ENCODE measurements around the gene CNOT3.
A peak's percentile ranks its signal among the peaks of the same experiment; 100 is the strongest.
"Not testable (repeated sequence)": the region's sequence is repeated elsewhere in the genome, so short reads cannot be mapped to it uniquely, and the experiment has no call there.

Gene CNOT3

DNA sequence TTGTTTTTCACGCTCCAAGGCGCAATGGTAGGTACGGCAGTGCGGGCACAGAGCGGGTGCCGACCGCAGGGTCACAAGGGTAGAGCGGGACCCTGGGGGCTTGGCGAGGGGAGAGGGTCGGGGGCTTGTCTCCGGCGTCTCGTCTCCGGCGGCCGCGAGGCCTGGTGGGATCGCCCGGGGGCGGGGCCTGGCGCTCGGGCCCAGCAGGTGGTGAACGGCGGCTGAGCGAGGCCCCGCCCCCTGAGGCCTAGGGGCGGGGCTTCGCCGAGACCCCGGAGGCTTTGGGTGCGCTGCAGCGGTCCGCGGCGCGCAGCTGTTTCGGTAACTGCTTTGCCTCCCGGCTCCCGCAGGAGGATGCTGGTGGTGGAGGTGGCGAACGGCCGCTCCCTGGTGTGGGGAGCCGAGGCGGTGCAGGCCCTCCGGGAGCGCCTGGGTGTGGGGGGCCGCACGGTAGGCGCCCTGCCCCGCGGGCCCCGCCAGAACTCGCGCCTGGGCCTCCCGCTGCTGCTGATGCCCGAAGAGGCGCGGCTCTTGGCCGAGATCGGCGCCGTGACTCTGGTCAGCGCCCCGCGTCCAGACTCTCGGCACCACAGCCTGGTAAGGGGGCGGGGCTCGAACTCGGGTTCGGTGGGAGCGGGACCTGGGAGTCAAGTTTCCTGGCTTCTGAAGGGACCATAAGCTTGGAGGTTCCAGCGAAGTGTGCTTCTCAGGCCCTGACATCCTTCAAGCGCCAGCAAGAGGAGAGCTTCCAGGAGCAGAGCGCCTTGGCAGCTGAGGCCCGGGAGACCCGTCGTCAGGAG, 53.6 kb downstream of the CNOT3 start, which contains the start of gene TSEN34:
Gene TSEN34, plus strand, starts transcription at position 298 of the 800 bp plus-strand sequence. Its CDS starts 57 bp downstream, at position 355.
- peak; percentile 69 to 81 for DNase-seq (ENCODE audit: low read depth in 2 of 2)

- no peak for DNase-seq (ENCODE audit: low read depth in 2 of 2)
Observed at GRCh38 chr19:54191811-54192453, 54.4 kb downstream of the CNOT3 start.

GRCh38 chr19:54193011-54193410, 55.4 kb downstream of the CNOT3 start:
- DNase-seq (ENCODE audit: low read depth in 2 of 2): no peak

- not testable (repeated sequence) for DNase-seq (ENCODE audit: low read depth in 2 of 2)
Observed at GRCh38 chr19:54194463-54194862, 56.9 kb downstream of the CNOT3 start.

- no peak for DNase-seq (ENCODE audit: low read depth in 2 of 2)
Observed at GRCh38 chr19:54196536-54196935, 59.0 kb downstream of the CNOT3 start.

DNA sequence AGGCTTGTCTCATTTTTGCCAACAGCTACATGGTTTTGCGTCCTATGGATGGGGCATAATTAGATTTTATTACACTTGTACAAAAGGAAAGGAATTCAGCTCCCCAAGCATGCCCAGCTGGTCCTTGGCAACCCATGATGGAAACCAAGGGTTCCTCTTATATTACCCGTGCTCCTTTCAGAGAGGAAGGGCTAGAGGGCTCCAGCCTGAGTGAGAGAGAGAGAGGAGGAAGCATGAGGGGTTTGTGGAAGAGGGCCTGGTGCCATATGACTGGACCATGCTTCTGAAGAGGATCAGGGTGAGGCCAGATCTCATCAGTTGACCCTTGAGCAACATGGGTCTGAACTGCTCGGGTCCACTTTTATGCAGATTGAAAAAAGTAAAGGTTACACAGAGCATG, 59.6 kb downstream of the CNOT3 start:
- no peak for DNase-seq (ENCODE audit: low read depth in 2 of 2)

DNA sequence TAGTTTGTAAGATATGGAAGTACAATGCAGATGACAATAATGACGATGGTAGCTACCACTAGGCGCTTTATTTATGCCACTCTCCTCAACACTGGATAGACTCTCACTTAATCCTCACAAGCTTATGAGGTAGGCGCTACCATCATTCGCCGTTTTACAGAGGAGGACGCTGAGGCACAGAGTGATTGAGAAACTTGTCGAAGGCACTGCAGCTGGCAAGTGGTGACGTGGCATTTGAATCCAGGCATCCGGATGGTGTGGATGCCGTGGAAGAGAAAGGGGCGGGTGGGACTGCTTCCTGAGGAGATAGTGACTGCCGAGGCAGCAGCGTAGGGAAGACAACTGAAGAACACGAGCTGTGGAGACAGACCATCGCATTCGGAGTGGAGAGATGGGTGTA, 61.8 kb downstream of the CNOT3 start:
- no peak for DNase-seq (ENCODE audit: low read depth in 2 of 2)

DNA sequence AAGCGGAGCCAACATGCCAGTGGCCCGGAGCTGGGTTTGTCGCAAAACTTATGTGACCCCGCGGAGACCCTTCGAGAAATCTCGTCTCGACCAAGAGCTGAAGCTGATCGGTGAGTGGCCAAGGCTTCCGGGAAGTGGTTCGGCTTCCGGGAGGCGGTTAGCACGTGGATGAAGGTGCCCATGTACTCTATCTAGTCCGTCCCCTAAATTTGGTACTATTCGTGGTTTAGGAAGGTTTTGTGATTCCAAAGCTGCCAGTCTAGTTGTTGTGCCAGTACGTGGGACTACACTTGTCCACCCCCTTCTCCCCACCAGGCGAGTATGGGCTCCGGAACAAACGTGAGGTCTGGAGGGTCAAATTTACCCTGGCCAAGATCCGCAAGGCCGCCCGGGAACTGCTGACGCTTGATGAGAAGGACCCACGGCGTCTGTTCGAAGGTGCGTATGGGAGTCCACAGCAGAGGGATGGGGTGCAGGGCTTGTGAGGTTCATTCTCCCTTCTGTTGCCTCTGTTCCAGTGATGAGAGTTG, 63.7 kb downstream of the CNOT3 start:
- no peak for DNase-seq (ENCODE audit: low read depth in 2 of 2)

DNA sequence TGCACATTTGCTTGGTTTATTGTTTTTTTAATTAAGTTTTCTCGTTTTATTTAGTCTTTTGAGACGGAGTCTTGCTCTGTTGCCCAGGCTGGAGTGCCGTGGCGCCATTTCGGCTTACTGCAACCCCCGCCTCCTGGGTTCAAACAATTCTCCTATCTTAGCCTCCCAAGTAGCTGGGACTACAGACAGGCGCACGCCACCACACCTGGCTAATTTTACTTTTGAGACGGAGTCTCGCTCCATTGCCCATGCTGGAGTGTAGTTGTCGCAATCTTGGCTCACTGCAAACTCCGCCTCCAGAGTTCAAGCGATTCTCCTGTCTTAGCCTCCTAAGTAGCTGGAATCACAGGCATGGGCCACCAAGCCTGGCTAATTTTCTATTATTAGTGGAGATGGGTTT, 64.4 kb downstream of the CNOT3 start:
- no peak for DNase-seq (ENCODE audit: low read depth in 2 of 2)

DNA sequence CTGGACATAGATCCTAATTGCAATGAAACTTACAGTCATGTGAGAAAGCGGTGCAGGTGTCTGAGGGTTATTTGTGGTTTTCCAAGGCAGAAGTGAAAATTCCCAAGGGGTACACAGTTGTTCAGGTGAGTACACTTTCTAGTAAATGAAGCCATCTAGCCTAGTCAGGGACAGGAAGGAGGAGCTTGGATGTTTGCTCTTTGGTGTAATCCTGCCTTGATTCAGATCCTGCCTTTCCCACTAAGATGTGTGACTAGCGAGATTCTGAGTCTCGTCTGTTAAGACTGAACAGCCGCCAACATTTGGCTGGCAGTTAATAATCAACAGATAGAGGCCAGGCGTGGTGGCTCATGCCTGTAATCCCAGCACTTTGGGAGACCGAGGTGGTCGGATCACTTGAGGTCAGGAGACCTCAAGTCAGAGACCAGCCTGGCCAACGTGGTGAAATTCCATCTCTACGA, 65.6 kb downstream of the CNOT3 start:
- DNase-seq (ENCODE audit: low read depth in 2 of 2): no peak

DNA sequence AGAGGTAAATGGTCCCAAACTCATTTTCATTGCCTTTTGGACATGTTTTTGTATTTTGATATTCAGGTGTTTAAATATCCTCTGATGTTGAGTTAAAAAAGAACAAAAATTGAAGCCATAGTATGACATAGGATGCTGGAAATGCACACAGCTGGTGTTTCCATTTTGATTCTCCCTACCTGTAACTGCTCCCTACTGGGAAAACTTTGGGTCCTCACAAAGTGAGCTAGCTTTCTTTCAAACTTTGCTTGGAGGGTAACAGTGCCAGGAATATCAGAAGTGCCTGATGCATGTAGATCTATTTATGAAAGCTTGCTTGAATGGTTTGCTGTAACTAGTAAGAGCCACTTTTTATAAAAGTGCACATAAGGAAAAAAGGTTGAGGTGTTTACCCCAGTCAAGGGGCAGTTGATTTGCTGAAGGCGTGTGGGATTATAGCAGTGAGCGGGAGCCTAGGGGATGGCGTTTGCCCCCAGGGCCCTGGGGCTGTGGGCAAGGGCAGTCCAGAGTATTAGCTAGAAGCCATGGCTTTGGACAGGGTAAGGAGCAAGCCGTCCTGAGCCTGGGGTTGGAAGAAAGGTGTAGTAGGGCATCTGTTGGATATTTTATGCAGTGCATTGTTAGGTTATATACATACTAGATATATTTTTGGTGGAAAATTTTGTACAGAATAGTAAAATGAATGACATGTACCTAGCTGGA, 67.4 kb downstream of the CNOT3 start:
- no peak for DNase-seq (ENCODE audit: low read depth in 2 of 2)
